Testis (tissue), 2 donors: ENCODE measurements around the gene TMEM151A.

Source experiments
- POLR2A ChIP-seq: fragments of 450-650 bp; IDR thresholded peaks from one replicate; pipeline ENCODE4 v1.6.1; 2017; ENCODE audit warnings: antibody characterized with exemption, mild to moderate bottlenecking, moderate library complexity
- TF ChIP-seq, protein P1 (sequence below), 3 experiments: fragments of 450-650 bp in 2 of 3; fragments of 200-600 bp in 1 of 3; sonication (generic) in 1 of 3; IDR thresholded peaks; one replicate each; pipeline ENCODE4 v1.5.1; 2016 to 2019; ENCODE audit warnings: antibody characterized with exemption in 3 of 3, mild to moderate bottlenecking in 2 of 3, moderate library complexity in 1 of 3

DNA sequence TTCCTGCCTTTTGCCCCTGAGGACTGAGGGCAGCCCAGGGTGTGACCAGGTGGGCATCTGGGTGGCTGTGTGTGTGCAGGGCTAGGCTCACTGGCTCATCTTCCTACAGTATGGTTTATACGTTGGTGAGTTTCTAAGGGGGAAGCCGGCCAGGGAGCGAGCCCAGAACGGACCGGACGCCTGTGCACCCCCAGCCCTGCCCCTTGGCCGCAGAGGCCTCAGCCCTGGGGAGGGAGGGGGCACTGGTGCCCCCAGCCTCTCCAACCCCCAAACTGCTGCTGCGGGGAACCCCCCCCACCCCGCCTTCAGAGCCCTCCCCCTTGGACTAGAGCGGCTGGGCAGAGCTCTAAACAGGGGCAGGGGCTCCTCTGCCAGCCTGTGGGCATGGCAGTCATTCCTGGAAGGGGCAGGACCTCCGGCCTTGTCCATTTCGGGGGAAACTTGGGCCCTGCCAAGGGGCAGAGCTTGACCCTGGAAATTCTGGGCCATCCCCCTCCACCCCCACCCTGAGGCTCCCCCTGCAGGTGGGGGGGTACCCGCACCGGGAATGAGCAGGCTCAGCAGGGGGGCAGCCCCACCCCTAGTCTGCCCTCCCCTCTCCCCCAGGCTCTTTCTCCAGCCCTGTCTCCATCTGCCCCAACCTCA is 8.1 kb upstream of the TMEM151A start:
- TF ChIP-seq, protein P1, sequence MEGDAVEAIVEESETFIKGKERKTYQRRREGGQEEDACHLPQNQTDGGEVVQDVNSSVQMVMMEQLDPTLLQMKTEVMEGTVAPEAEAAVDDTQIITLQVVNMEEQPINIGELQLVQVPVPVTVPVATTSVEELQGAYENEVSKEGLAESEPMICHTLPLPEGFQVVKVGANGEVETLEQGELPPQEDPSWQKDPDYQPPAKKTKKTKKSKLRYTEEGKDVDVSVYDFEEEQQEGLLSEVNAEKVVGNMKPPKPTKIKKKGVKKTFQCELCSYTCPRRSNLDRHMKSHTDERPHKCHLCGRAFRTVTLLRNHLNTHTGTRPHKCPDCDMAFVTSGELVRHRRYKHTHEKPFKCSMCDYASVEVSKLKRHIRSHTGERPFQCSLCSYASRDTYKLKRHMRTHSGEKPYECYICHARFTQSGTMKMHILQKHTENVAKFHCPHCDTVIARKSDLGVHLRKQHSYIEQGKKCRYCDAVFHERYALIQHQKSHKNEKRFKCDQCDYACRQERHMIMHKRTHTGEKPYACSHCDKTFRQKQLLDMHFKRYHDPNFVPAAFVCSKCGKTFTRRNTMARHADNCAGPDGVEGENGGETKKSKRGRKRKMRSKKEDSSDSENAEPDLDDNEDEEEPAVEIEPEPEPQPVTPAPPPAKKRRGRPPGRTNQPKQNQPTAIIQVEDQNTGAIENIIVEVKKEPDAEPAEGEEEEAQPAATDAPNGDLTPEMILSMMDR (IDR thresholded peaks at IDR 0.05), result no peak
- no peak for TF ChIP-seq POLR2A
